GM21526 (cell line): Measurements from ENCODE around the gene LAMA5.

Experiments
- ATAC-seq: cut with Tn5 transposase; IDR thresholded peaks from one replicate; pipeline ENCODE4 v1.9.1; 2021; ENCODE audit warnings: moderate library complexity; ENCODE audit not compliant: unreplicated experiment, low FRiP score

LAMA5 gene

DNA sequence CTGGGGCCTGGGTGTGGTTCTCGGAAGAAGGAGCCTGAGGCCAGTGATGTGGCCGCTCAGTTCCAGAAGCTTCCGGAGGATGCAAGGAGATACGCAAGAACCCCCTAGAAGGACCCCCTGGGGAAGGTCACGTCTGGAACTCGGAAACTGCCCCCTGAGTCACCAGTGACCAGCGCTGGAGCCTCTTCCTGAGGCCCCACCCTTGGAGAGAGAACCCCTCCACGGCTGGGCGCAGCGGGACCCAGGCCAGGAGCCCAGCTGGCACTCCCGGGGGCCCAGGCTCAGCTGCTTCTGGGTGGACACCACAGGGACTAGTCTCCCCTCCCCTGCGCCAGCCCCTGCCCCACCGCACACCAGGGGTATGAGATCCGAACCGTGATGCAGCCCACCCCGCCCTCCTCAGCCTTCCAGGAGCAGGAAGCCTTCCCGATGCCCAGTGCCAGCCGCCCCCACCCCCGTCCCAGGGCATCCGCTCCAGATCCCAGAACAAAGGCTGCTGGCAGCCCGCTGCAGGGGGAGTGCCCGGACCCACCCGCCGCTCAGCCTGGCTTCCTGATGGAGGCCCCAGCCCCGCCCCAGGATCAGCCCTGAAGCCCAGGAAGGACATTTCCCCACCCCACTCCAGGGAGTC is 7.5 kb downstream of the LAMA5 start:
- no peak for ATAC-seq

DNA sequence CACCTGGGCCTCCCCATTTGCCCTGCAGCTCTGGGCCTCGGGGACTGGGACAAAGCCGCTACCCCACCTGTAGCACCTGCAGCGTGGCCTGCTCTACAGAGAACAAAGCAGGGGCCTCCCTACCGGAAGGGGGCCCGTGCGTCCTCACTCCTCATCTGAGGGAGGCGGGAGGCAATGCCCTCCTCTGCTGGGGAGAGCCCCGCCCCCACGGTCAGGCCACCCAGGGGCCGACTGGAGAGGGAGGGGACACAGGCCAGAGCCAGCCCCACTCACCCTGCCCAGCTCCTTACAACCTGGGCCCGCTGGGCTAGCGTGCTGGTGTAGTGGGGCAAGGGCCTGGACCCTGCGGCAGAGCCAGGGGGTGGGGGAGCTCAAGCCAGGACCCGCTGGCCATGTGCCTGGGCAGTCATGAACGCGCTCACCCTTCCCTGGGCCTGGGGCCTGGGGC is 8.0 kb downstream of the LAMA5 start:
- no peak for ATAC-seq

DNA sequence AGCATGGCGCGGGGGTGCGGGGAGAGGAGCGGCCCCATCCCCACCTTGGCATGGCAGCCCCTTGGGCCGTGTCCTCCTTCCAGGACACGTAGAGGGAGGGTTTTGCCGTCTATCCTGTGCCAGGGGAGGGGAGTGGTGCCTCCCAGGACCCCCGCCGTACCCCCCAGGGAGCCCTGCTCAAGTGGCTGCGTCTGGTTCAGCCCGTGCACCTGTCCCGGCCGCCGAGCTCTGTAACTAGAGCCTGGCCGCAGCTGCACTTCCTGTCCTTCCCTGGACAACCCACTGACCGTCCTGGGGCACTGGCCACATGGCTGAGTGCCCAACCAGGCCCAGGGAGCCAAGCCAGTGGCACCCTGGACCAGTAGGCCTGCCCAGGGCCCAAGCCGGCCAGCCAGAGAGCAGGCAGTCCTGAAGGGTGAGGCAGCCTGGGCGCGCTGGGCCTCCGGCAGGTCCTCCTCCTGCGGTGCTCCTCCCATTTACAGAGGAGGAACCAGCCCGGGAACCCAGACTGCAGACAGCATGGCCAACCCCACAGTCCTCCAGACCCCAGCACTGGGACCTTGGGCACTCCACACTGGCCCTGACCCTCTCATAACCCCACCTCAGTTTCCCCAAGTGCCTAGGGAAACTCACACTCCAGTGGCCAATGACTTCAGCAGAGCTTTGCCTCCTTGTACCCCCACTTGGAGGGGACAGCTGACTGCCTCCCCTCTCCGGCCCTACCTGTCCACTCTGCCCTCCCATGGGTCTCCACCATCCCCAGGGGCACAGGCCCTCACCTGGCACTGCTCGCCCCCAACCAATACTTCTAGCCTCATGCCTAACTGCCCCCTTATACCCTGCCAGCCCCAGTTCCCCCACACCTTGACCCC is 8.7 kb downstream of the LAMA5 start:
- no peak for ATAC-seq

DNA sequence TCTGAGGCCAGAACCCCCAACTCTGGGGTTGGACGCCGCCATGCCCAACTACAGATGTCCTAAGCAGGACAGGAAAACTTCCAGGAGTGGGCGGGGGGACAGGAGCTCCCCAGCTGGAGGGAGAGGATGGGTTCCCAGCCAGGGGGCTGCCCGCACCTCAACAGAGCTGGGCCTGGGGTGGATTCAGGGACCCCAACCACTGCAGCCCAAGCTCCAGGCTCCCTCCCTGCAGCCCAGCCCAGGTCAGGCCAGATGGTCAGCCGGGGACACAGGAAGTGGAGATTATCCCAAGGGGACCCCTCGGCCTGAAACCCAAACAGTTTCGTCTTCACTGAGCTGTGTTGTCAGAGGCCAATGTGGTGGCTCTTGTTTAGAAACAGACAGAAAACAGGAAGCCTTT is 9.4 kb downstream of the LAMA5 start:
- ATAC-seq = no peak

DNA sequence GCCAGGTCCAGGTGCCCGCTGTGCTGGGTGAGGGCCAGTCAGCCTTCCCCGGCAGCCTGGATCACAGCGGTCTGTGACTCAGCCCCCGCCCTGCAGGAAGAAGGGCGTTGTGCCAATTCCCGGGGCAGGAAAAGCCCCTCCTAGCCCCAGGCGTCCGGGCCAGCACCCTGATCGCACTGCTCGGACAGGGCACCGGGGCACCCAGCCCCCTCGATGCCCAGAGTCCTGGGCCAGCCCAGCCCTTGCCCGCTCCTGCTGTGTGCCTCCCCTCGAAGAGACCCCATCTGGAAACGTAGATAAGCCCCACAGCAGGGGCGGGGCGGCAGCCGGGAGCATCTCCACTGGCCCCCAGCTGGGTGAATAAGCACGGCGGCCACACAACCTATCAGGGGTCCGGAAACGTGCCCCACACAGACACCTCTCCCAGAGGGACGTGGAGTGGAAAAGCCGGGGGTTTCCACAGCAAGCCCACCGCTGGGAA is 9.9 kb downstream of the LAMA5 start:
- ATAC-seq = no peak

DNA sequence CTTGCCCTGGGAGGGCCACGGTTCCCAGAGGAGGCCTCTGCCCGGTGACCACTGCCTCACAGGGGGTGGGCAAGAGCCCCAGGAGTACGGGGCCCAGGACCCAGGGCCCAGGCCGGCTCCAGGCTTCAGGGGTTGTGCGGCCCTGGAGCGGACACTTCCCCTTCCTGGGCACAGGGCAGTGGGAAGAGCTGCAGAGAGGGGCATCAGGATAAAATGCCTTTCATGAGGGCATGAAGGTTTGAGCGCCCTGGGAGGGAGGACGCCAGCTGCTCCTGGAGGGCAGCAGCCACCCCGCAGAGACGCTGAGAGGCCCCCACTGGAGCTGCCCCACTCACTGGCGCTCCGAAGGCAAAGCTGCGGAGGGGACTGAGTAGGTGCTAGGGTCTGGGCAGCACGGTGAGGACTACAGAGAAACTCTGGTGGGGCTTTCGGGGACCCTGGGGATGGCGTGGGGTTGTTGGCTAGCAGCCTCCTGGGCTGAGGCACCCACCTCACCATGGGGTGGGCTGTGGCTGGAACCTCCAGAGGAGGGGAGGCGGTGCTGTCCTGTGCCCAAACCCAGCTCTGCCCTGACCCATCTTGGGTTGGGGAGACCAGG is 10.4 kb downstream of the LAMA5 start:
- ATAC-seq = no peak

DNA sequence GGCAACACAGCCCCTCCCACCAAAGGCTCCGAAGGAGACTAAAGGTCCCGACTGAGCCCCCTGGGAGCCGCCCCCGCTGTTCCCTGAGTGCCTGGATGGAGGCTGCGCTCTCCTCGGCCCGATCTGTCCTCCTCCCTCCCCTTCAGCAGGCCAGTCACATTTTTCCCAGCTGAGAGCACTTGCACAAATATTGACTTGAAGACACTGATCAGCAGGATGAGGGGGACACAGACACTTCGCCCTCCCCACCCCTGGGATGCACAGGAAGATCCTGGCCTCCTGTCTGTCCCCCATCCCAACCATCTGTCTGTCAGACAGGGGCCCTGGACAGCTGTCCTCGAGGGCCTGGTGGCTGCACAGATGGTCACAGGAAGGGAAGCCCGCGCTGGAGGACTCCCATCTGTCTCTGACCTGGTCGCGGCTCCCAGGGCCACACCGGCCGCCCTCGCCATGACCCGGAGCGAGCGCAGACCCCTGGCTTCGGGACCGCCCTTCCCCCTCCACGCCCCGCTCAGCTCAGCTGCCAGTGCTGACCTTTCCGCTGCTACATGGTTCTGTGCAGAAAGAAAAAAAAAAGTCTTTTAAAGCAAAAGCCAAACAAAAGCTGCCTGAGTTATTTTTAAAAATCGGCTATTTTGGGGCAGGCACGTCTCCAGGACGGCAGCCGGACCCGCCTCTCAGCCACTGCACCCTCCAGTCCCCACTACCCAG is 11.1 kb downstream of the LAMA5 start:
- ATAC-seq = no peak

DNA sequence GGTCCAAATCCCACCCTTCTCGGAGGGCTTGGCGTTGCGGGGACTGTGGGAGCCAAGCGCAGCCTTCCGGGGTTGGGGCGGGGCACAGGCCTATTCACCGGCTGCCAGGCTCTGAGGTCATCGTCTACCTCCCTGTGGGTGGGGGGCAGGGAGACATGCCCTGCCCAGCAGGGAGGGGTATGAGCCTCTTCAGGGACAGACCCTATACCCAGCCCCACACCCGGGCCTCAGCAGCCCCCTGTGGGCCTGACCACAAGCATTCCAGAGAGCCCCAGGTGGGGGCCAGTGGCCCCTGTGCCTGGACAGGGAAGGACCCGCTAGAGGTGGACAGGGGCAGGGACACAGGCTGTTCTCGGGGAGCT is 11.6 kb downstream of the LAMA5 start:
- ATAC-seq = no peak

DNA sequence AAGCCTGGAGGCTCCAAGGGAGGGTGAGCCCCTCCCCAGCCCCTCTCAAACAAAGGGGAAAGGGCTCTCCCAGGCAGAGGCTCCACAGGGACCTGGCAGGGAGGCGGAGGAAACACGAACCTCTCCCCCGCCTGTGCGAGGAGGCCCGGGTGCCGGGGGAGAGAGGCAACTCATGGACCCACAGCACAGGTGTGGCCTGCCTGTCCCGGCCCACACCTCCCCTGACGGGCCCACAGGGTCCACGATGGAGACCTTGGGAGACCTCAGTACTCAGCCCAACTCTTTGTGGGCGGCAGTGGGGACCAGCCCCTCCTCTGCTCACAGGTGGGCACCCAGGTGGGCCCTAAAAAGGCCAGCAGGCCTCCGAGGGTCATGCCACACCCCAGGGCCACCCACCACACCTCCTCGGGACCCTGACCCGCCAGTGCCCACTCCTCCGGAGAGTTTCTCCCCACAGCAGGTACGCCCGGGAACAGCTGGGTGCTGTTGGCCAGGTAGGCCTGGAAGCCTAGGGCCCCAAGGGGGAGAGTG is 12.2 kb downstream of the LAMA5 start:
- ATAC-seq = no peak

DNA sequence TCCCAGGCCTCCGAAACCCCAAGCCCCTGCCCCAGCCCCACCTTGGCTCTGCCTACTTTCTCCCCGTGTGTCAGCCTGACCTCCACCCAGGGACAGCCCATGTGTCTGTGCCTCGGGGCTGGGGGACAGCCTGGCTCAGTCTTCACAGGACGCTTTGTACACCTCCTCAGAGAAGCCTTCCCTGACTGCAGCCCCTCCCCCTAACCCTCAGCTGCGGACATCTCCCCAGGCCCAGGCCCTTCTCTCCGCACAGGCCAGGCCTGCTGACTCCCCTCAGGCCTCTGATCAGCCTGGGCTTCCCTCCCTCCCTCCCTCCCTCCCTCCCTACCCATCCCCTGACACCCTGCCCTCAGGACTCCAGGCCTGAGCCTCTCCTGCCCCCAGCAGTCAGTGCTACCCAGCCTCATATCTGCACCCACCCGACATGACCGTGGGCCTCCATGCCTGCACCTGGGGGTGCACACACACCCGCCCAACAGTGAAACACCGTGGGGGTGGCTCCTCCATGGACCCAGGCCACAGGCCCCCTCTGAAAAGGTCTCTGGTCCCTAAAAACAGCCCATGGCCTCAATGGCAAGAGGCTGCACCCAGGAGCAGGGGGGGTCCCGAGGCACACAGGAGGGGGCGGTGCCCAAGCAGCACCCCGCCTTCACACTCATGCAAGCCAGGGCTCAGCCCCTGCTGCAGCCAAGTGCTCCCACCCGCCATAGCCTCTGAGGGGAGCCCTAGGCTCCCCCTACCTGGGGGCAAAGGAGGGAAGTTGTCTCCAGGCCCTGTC is 12.9 kb downstream of the LAMA5 start:
- no peak for ATAC-seq

DNA sequence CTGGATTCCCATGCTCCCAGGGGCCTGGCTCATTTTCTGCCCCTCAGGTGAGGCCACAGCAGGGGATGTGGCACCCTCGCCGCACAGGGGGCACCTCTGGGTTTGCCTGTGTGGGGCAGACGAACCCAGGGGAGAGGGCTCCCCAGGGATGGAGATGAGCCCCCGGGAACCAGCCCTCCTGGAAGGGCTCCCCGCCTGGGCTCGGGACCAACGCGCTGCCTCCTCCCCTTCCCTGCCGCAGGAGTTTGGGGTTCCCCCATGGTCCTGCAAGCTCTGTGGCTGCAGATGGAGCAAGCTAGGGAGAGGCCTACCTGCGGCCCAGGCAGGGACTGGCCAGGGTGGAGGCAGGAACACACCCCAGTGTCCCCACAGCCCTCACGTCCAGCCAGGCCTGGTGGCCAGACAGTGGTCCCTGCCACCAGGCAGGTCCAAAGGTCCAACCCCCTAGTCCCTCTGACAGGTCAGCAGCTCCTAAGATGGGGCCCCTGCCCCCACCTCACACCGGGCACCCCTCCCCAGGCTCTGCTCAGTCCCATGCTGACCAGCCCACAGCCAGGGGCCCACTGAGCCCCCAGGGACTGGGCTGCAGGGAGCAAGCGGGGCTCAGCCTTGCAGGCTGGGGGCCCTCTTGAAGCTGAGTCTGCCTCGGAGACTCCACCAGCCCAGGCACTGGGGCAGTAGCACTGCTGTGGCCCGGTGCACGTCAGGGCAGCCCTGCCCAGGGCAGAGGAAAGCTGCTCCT is 13.7 kb downstream of the LAMA5 start:
- no peak for ATAC-seq

DNA sequence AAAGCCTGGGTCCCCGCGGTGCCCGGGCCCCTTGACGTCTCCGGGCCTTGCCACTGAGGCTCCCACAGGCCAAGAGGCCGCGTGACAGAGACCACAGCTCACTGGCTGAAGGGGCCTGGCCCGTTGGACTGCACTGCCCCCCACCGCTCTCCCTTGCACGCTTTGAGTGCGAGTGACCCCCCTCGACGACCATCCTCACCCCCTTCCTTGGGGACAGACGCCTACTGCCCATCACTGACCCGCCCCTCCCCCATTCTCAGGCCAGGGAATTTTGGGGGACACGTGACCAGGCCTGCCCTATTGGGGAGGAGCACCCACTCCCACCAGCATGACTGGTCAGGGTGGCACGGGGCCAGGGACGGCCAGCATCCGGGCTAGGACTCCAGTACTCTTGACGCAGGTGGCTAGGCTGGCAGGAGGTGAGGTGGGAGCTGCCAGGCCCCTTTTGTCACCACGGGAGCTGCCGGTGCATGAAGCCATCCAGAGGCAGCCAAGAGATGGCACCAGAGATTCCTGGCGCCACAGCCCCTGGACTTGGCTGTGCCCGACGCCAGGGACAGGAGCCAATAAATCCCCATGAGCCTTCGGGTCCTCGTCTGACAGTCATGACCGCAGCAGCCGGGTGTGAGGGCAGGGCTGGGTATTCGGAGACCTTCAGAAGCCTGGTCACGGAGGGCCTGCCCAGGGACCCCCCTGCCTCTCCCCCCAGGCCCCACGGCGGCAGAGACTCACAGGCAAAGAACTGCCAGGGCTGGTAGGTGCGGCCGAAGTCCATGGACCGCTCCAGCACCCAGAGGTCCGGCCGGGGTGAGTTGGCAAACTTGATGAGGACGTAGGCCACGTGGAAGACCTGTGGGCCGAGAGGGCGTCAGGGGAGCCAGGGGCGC is 14.5 kb downstream of the LAMA5 start:
- ATAC-seq = no peak

DNA sequence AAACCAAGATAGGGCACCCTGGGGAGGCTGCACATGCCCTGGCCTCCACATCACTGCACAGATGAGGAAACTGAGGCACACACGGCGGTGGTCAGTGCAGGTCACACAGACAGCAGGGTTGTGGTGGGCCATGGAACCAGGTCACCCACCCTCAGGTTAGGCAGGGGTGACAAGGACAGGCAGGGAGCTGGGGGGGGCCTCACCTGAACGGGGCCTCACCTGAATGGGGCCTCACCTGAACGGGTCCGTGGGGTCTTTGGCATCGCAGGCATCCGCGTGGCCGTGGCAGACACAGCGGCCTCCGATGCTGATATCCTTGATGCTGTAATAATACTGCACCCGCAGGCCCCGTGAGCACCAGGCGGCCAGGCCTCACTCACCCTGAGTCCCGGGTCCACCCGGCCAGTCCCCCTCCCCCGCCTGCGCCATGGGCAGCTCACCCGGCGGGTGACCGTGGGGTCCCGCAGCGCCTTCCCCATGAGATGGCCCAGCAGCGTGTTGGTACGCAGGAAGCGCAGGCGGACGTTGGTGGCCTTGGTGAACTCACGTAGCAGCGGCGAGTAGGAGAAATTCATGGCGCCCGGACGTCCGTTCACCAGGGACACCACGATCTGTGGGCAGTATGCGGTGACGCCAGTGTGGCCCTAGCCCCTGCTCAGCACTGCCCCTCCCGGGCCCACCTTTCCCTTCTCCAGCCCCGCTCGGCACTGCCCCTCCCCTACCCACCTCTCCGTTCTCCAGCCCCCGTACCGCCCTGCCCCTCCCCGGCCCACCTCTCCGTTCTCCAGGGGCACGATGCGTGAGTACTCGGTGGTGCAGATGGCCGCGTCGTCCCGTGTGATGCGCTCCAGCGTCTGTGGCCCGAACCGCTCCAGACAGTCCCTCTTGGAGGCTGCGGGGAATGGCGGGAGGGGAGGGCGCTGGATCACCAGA is 15.4 kb downstream of the LAMA5 start:
- ATAC-seq = no peak

DNA sequence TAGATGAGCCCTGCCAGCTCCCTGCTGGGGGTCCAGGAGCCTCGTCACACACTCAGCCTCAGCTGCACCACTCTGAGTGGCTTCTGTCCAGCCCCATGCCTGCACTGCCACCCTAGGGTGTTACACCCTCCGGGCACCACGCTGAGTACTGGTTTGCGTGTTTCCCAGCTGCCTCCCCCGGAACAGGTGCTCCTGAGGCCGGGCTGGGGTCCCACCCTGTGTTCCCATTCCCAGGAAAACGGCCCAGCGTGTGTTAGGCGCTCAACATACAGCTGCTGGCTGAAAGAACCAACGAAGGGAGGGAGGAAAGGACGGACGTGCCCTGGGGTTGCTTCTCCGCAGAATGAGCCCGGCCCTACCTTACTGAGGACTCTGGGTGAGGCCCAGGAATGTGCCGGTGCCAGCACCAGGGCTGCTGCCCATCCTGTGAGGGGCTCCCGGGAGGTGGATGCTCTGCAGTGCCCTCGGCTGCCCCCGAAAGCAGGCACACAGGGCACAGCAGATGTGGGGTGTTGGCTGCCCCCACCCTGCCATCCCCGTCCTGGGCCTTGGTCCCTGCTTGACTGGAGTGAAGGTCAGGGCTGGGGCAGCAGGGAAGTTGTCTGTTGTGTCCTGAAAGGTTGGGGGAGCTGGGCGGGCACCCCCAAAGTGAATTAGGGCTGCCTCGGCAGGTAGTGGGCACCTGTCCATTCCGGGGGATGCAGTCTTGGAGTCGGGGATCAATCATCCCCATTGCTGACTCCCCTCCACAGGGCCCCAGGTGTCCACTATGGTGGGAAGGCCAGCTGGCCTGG is 16.3 kb downstream of the LAMA5 start:
- ATAC-seq = no peak

DNA sequence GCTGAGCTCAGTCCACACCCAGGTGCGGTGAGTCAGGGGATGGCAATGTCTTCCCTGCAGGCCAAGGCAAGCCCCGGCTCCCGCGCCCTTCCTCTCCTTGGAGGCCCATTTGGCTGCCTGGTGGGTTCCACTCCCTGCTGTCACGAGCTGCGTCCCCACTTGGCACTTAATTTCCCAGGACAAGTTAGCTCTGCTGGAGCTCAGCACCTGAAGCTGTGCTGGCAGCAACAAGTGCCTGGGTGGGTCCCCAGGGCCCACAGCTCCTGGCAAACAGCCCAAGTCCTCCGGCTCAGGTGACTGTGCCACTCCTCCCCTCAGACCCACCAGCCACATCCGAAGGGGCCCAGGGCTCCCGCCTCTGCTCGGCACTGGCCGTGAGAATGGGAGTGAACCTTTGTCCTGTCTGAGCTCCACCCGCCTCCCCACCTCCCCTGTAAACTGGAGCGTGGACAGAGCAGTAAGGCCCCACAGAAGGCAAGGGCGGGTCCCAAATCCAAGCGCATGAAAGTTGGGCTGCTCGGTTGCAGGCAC is 16.9 kb downstream of the LAMA5 start:
- ATAC-seq = no peak

DNA sequence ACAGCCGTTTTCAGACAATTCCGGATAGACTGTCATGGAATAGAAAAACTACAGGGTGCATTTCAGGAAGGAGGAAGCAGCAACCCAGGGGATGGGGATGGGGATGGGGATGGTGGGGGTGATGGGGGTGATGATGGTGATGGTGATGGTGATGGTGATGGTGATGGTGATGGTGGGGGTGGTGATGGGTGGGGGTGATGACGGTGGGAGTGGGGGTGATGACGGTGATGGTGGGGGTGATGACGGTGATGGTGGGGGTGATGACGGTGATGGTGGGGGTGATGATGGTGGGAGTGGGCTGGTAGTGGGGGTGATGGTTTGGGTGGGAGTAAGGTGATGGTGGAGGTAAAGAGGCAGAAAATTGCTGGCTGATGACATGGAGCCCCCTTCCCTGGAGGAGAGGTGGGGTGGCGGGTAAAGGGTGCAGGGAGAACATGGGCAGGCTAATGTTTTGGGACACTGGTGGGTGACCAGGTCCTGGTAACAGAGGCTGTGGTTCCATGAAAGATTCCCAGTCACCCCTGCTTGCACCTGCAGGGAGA is 17.5 kb downstream of the LAMA5 start:
- ATAC-seq = no peak
